ENCODE measurements around the gene FOXN4. TPM values are rescaled to one million over a fixed set of nuclear protein-coding genes. Genes with fewer than 3 reads are reported as not detected.

The FOXN4 gene
- total and polyA plus RNA-seq, 2 of the 13 experiments (the other 11 are each of a cell fraction or from before 2014, with no cell fraction given) = 0.11 TPM; not detected in 1

GRCh38 chr12:109307051-109307450 lies 2.0 kb downstream of the FOXN4 start (continued):
- no peak for TF ChIP-seq ZNF446 (CRISPR knock-in tag; IDR thresholded peaks at IDR 0.05)
- TF ChIP-seq ZFP91 (CRISPR knock-in tag; IDR thresholded peaks at IDR 0.05; ENCODE audit: borderline replicate concordance) = peak; percentile 65; the same call in 1 of the 2 replicates
- TF ChIP-seq CBX2 (IDR thresholded peaks at IDR 0.05; ENCODE audit: low read depth, low read length) = no peak
- TF ChIP-seq CBX2 (CRISPR knock-in tag; IDR thresholded peaks at IDR 0.05; ENCODE audit: low read depth) = no peak
- TF ChIP-seq RORA (CRISPR knock-in tag; IDR thresholded peaks at IDR 0.05) = peak; percentile 36; the same call in 1 of the 2 replicates
- no peak for TF ChIP-seq EED (CRISPR knock-in tag; IDR thresholded peaks at IDR 0.05)
- TF ChIP-seq TARDBP (CRISPR knock-in tag; IDR thresholded peaks at IDR 0.05) = peak; percentile 68; the same call in 1 of the 2 replicates
- no peak for TF ChIP-seq KDM1A (CRISPR knock-in tag; IDR thresholded peaks at IDR 0.05)
- no peak for TF ChIP-seq ZNF740 (CRISPR knock-in tag; IDR thresholded peaks at IDR 0.05)
- no peak for TF ChIP-seq TMF1 (CRISPR knock-in tag; IDR thresholded peaks at IDR 0.05; ENCODE audit: low read depth)
- no peak for TF ChIP-seq STAT6 (CRISPR knock-in tag; IDR thresholded peaks at IDR 0.05; ENCODE audit: borderline replicate concordance)
- no peak for TF ChIP-seq MXD4 (CRISPR knock-in tag; IDR thresholded peaks at IDR 0.05)
- TF ChIP-seq CEBPG (CRISPR knock-in tag; IDR thresholded peaks at IDR 0.05) = peak; percentile 60
- TF ChIP-seq ZNF841 (CRISPR knock-in tag; IDR thresholded peaks at IDR 0.05; ENCODE audit: borderline replicate concordance) = no peak
- peak; percentile 49; the same call in 1 of the 2 replicates for TF ChIP-seq MAX (IDR thresholded peaks at IDR 0.05)
- no peak for TF ChIP-seq ARID3A (IDR thresholded peaks at IDR 0.05; ENCODE audit: low read depth, low read length)
- TF ChIP-seq MZF1 (CRISPR knock-in tag; IDR thresholded peaks at IDR 0.05; ENCODE audit: borderline replicate concordance) = no peak
- TF ChIP-seq ZNF678 (CRISPR knock-in tag; IDR thresholded peaks at IDR 0.05) = no peak
- TF ChIP-seq SNAPC2 (CRISPR knock-in tag; IDR thresholded peaks at IDR 0.05) = no peak
- peak; percentile 51; the same call in 1 of the 2 replicates for TF ChIP-seq ZNF576 (CRISPR knock-in tag; IDR thresholded peaks at IDR 0.05)
- 0 out of 2 replicates have a peak, but pooled peaks have one; percentile 37 for TF ChIP-seq PRDM10 (CRISPR knock-in tag; IDR thresholded peaks at IDR 0.05; ENCODE audit: low read depth)
